ENCODE results near the gene NWD2.

Gene NWD2

DNA sequence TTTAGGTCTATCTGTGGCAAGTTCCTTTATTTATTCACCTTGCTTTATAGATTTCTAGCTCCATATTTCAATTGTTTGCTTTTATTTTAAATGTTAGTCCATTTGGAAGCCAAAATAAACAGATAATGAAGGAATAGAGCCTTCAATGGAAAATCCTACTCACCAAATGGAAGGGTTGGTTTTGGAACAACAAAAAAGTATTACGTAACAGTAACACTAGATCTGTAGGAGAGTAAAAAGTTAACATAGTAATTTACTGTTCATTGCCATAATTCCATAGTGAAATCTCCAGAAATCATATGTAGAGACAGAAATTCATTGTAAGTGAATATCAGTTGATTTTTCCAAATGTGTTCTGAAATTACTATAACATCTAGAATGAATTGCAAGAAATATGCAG, 34.6 kb downstream of the NWD2 start:
- TF ChIP-seq, protein P1, sequence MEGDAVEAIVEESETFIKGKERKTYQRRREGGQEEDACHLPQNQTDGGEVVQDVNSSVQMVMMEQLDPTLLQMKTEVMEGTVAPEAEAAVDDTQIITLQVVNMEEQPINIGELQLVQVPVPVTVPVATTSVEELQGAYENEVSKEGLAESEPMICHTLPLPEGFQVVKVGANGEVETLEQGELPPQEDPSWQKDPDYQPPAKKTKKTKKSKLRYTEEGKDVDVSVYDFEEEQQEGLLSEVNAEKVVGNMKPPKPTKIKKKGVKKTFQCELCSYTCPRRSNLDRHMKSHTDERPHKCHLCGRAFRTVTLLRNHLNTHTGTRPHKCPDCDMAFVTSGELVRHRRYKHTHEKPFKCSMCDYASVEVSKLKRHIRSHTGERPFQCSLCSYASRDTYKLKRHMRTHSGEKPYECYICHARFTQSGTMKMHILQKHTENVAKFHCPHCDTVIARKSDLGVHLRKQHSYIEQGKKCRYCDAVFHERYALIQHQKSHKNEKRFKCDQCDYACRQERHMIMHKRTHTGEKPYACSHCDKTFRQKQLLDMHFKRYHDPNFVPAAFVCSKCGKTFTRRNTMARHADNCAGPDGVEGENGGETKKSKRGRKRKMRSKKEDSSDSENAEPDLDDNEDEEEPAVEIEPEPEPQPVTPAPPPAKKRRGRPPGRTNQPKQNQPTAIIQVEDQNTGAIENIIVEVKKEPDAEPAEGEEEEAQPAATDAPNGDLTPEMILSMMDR (conservative IDR thresholded peaks at IDR 0.05; ENCODE audit: control insufficient read depth, insufficient read depth, low read depth, low read length), result no peak
- no peak for DNase-seq (ENCODE audit: low read depth)
- no peak overlapping the region for H3K4me3 ChIP-seq (ENCODE audit: control insufficient read depth, low read depth, low read length)

DNA sequence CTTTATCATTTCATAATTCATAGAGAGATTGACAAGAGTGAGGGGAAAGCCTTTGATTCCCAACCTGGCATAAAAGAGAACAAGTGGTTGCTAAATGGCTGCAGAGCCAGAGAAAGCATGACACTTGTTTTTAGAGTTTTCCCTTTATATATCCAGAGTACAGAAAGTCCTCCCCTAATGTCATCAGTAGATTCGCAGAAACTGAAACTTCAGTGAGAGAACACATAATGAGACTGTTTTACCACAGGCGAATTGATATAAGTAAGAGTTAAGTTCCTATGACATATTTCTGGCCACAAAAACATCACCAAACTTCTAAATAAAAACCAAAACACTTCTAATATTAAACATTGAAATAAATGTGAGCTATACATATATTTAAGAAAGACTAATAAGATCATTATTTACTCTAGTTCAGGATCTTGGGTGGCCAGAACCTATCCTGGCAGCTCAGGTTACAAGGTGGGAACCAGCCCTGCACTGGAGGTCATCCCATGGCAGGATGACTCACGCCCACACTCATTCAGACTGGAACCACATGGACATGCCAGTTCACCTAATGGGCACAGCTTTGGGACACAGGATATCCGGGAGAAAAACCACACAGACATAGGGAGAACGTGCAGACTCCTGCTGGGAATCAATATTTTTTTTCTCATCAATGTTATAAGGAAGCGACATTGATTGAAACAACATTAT, 35.5 kb downstream of the NWD2 start:
- no peak overlapping the region for H3K4me3 ChIP-seq (ENCODE audit: control insufficient read depth, low read depth, low read length)
- TF ChIP-seq, protein P1 (conservative IDR thresholded peaks at IDR 0.05; ENCODE audit: control insufficient read depth, insufficient read depth, low read depth, low read length), result no peak
- DNase-seq (ENCODE audit: low read depth), result no peak

DNA sequence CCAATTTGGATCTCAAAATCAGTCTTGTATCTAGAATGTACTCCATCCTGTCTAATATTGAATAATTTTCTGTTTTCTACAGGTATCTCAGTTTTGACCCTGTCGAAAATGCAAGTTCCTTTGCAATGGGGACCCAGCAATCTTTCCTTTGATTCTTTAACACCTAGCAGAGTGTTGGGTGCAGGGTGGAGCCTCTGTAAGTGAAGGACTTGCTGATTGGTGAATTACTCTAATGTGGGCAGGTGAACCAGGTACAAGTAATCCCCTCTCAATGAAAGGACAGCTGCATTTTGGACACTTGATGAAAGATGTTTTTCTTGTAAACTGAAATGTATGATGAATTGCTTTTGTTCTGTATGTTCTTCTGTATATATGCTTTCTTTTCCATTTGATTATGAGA, 54.9 kb downstream of the NWD2 start:
- no peak for DNase-seq (ENCODE audit: low read depth)
- no peak overlapping the region for H3K4me3 ChIP-seq (ENCODE audit: control insufficient read depth, low read depth, low read length)
- TF ChIP-seq, protein P1 (conservative IDR thresholded peaks at IDR 0.05; ENCODE audit: control insufficient read depth, insufficient read depth, low read depth, low read length), result no peak

DNA sequence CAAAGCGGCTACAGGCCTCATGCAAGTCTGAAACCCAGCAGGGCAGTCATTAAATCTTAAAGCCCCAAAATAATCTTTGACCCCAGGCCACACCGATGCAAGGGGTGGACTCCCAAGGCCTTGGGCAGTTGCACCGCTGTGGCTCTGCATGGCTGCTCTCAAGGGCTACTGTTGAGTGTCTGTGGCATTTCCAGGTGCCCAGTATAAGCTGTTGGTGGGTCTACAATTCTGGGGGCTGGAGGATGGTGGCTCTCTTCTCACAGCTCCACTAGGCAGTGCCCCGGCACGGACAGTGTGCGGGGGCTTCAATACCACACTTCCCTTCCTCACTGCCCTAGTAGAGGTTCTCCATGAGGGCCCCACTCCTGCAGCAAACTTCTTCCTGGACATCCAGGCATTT, 60.1 kb downstream of the NWD2 start:
- no peak overlapping the region for H3K4me3 ChIP-seq (ENCODE audit: control insufficient read depth, low read depth, low read length)
- no peak for DNase-seq (ENCODE audit: low read depth)
- TF ChIP-seq, protein P1 (conservative IDR thresholded peaks at IDR 0.05; ENCODE audit: control insufficient read depth, insufficient read depth, low read depth, low read length), result no peak

GRCh38 chr4:37305984-37306383, 61.4 kb downstream of the NWD2 start:
- DNase-seq (ENCODE audit: low read depth), result no peak
- no peak overlapping the region for H3K4me3 ChIP-seq (ENCODE audit: control insufficient read depth, low read depth, low read length)
- TF ChIP-seq, protein P1 (conservative IDR thresholded peaks at IDR 0.05; ENCODE audit: control insufficient read depth, insufficient read depth, low read depth, low read length), result no peak

GRCh38 chr4:37317104-37317643, 72.6 kb downstream of the NWD2 start:
- TF ChIP-seq, protein P1 (conservative IDR thresholded peaks at IDR 0.05; ENCODE audit: control insufficient read depth, insufficient read depth, low read depth, low read length), result no peak
- no peak for DNase-seq (ENCODE audit: low read depth)
- H3K4me3 ChIP-seq (ENCODE audit: control insufficient read depth, low read depth, low read length), result no peak overlapping the region

Measured in fibroblast of mammary gland (primary cell).